Parathyroid adenoma (tissue), 2 donors: ENCODE data around the gene SULT1E1.

Experiments
- H2AFZ ChIP-seq: fragments of 300-600 bp; sonication (generic); one replicate; pipeline ENCODE4 v1.7.0; 2017; ENCODE audit warnings: antibody characterized with exemption, mild to moderate bottlenecking
- H3K27ac ChIP-seq: fragments of 300-600 bp; sonication (generic); one replicate; pipeline ENCODE4 v1.7.0; 2017
- H3K27me3 ChIP-seq: fragments of 300-600 bp; sonication (generic); one replicate; pipeline ENCODE4 v1.7.0; 2017; ENCODE audit warnings: low read length; ENCODE audit not compliant: control insufficient read depth, insufficient read depth
- H3K36me3 ChIP-seq: fragments of 300-600 bp; sonication (generic); one replicate; pipeline ENCODE4 v1.7.0; 2017; ENCODE audit warnings: low read length; ENCODE audit not compliant: control insufficient read depth, insufficient read depth
- H3K4me1 ChIP-seq: fragments of 300-600 bp; sonication (generic); one replicate; pipeline ENCODE4 v1.7.0; 2017; ENCODE audit warnings: control low read depth
- H3K4me2 ChIP-seq: fragments of 300-600 bp; sonication (generic); one replicate; pipeline ENCODE4 v1.7.0; 2017; ENCODE audit warnings: low read length
- H3K4me3 ChIP-seq: fragments of 300-600 bp; sonication (generic); one replicate; pipeline ENCODE4 v1.7.0; 2017; ENCODE audit warnings: low read depth, low read length
- H3K79me2 ChIP-seq: fragments of 300-600 bp; sonication (generic); one replicate; pipeline ENCODE4 v1.7.0; 2017; ENCODE audit warnings: control low read depth
- H3K9ac ChIP-seq: fragments of 300-600 bp; sonication (generic); one replicate; pipeline ENCODE4 v1.7.0; 2017; ENCODE audit warnings: mild to moderate bottlenecking
- H3K9me3 ChIP-seq: fragments of 300-600 bp; sonication (generic); one replicate; pipeline ENCODE4 v1.7.0; 2017; ENCODE audit warnings: low read length; ENCODE audit not compliant: control insufficient read depth
- TF ChIP-seq, protein P1 (sequence below): fragments of 300-600 bp; sonication (generic); IDR thresholded peaks from one replicate; pipeline ENCODE4 v1.7.0; 2017; ENCODE audit warnings: antibody characterized with exemption, mild to moderate bottlenecking
- donor health status: primary hyperparathyroidism.

The SULT1E1 gene

DNA sequence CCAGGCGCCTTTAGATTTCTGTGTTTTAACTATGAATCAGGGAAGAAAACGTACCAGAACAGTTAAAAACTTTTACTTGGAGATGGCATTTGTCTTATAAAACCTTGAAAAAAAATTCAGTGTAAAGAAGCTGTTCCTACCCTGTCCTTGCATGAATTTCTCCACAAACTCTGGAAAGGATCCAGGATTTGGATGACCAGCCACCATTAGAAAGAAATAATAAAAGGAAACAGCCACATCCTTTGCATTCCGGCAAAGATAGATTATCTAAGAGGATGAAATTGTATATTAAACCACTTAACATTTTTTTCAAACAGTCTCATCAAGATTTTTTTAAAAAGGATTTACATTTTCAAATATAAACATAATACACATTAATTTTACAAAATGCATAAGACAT is 10.6 kb downstream of the SULT1E1 start:
- Histone ChIP-seq H3K9ac (no peak overlapping the region), H3K27ac (no peak overlapping the region), H3K4me1 (no peaks in the 10 kb centered on the region), H3K4me2 (no peak overlapping the region), H3K36me3 (no peaks in the 10 kb centered on the region), H3K79me2 (no peaks in the 10 kb centered on the region), H3K4me3 (no peak overlapping the region), H2AFZ (no peak overlapping the region), H3K9me3 (no peaks in the 10 kb centered on the region), H3K27me3 (no peaks in the 10 kb centered on the region)
- TF ChIP-seq, protein P1, sequence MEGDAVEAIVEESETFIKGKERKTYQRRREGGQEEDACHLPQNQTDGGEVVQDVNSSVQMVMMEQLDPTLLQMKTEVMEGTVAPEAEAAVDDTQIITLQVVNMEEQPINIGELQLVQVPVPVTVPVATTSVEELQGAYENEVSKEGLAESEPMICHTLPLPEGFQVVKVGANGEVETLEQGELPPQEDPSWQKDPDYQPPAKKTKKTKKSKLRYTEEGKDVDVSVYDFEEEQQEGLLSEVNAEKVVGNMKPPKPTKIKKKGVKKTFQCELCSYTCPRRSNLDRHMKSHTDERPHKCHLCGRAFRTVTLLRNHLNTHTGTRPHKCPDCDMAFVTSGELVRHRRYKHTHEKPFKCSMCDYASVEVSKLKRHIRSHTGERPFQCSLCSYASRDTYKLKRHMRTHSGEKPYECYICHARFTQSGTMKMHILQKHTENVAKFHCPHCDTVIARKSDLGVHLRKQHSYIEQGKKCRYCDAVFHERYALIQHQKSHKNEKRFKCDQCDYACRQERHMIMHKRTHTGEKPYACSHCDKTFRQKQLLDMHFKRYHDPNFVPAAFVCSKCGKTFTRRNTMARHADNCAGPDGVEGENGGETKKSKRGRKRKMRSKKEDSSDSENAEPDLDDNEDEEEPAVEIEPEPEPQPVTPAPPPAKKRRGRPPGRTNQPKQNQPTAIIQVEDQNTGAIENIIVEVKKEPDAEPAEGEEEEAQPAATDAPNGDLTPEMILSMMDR = no peak

DNA sequence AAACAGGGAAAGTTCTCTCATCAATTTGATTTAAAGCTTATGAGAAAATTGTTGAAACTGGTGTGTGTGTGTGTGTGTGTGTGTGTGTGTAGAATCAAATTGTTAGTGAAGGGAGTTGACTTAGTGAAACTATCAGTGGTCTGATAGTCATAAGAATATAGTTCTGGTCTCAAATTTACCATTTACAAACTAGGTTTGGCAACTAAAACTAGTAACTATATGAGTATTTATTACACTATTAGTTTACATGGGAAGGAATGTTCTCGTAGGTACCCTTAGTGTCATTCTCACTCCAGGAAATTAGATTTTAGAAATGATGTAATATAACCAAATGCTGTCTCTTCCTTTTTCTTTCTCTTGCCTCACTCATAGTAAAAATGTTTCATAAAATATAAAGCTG is 11.9 kb downstream of the SULT1E1 start:
- Histone ChIP-seq H3K4me3 (no peak overlapping the region), H3K79me2 (no peaks in the 10 kb centered on the region), H3K4me1 (no peaks in the 10 kb centered on the region), H3K27ac (no peak overlapping the region), H3K4me2 (no peak overlapping the region), H3K9ac (no peak overlapping the region), H3K9me3 (no peaks in the 10 kb centered on the region), H2AFZ (no peak overlapping the region), H3K36me3 (no peaks in the 10 kb centered on the region), H3K27me3 (no peaks in the 10 kb centered on the region)
- TF ChIP-seq, protein P1 = no peak

DNA sequence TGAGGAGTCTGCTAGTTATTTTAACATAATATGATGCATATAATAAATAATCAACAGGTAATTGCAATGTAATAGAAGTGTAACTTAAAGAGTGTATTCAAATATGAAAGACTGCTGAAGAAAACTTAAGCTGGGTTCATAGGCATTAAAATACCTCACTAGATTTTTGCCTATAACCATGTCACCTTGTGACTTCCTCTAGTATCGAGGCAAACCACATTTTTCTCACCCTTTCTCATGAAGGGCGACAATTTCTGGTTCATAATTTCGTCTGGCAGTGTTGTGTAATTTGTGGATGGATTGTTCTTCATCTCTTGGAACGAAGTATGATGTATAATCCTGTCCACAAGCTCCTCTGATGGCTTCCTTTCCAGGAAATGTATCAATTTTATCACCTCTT is 16.0 kb downstream of the SULT1E1 start:
- H2AFZ ChIP-seq = no peak overlapping the region
- H3K9me3 ChIP-seq = no peaks in the 10 kb centered on the region
- H3K27me3 ChIP-seq = no peaks in the 10 kb centered on the region
- no peaks in the 10 kb centered on the region for H3K79me2 ChIP-seq
- no peak overlapping the region for H3K4me2 ChIP-seq
- no peak overlapping the region for H3K9ac ChIP-seq
- no peaks in the 10 kb centered on the region for H3K4me1 ChIP-seq
- no peak overlapping the region for H3K27ac ChIP-seq
- no peak overlapping the region for H3K4me3 ChIP-seq
- TF ChIP-seq, protein P1 = no peak
- H3K36me3 ChIP-seq = no peaks in the 10 kb centered on the region

DNA sequence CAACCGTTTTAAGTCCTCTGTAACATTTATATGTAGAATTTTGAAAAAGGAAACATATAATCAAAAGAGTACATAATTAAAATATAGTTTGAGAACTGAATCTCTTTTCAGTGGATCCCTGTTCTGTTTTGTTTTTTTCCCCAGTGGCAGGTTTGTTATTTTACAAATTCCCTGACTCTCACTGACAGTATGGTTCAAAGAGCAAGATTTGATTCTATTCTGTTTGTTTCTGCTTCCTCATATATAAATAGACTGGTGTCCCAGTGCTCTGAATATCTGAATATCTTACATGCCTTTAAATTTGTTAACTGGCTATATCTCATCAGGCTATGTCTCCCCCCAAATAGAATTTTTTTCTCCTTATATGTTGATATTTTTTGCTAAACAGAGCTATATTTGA is 16.6 kb downstream of the SULT1E1 start:
- H3K27ac ChIP-seq = no peak overlapping the region
- H3K4me1 ChIP-seq = no peaks in the 10 kb centered on the region
- TF ChIP-seq, protein P1 = no peak
- H3K36me3 ChIP-seq = no peaks in the 10 kb centered on the region
- H3K4me3 ChIP-seq = no peak overlapping the region
- H3K9me3 ChIP-seq = no peaks in the 10 kb centered on the region
- no peak overlapping the region for H3K4me2 ChIP-seq
- H2AFZ ChIP-seq = no peak overlapping the region
- no peaks in the 10 kb centered on the region for H3K27me3 ChIP-seq
- H3K79me2 ChIP-seq = no peaks in the 10 kb centered on the region
- H3K9ac ChIP-seq = no peak overlapping the region

DNA sequence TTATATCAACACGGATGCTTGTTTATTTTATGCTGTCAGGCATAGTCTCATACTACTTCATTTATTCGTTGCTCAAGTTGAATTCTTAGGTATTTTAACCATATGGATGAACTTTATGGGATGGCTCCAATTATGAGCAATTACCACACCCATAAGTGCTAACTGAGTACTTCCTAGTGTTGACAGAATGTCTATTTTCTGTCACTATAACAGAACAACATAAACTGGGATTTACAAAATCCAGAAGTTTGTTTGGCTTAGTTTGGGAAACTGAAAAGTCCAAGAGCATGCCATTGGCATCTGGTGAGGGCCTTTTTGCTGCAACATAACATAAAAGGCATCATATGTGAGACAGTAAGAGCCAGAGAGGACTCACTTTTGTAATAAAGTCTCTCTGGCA is 21.0 kb downstream of the SULT1E1 start:
- H3K4me1 ChIP-seq = no peaks in the 10 kb centered on the region
- H3K4me2 ChIP-seq = no peak overlapping the region
- no peak overlapping the region for H3K27ac ChIP-seq
- TF ChIP-seq, protein P1 = no peak
- no peak overlapping the region for H3K4me3 ChIP-seq
- H3K9me3 ChIP-seq = no peaks in the 10 kb centered on the region
- no peaks in the 10 kb centered on the region for H3K36me3 ChIP-seq
- no peaks in the 10 kb centered on the region for H3K79me2 ChIP-seq
- H3K9ac ChIP-seq = no peak overlapping the region
- no peak overlapping the region for H2AFZ ChIP-seq
- no peaks in the 10 kb centered on the region for H3K27me3 ChIP-seq
